ENCODE results near the gene PILRA.

DNA sequence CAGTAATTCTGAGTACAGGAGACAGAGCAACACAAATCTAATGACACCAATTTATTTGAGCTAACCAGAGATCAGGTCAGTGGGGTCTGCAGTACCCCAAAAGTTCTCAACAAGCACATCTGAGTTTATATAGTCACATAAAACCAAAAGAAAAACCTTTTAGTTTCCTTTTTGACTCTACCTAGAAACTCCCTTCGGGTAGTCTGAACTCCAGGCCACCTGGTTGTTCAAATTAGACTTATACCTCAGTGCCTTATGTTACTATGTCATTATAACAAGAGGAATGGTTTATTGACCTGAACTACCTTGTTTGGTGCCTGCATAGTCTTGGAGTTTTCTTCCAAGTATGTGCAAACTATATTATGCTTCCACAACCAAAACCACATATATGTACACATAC lies 40.6 kb downstream of the PILRA start:
- TF ChIP-seq, protein P1, sequence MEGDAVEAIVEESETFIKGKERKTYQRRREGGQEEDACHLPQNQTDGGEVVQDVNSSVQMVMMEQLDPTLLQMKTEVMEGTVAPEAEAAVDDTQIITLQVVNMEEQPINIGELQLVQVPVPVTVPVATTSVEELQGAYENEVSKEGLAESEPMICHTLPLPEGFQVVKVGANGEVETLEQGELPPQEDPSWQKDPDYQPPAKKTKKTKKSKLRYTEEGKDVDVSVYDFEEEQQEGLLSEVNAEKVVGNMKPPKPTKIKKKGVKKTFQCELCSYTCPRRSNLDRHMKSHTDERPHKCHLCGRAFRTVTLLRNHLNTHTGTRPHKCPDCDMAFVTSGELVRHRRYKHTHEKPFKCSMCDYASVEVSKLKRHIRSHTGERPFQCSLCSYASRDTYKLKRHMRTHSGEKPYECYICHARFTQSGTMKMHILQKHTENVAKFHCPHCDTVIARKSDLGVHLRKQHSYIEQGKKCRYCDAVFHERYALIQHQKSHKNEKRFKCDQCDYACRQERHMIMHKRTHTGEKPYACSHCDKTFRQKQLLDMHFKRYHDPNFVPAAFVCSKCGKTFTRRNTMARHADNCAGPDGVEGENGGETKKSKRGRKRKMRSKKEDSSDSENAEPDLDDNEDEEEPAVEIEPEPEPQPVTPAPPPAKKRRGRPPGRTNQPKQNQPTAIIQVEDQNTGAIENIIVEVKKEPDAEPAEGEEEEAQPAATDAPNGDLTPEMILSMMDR (IDR thresholded peaks at IDR 0.05): no peak
- TF ChIP-seq EZH2 (IDR thresholded peaks at IDR 0.05; ENCODE audit: borderline replicate concordance, insufficient read depth, low read depth, low read length, poor library complexity, severe bottlenecking): no peak

All from B cell (primary cell).